NB4 (cell line): ENCODE data around the gene SIRPB1.
A peak's percentile ranks its signal among the peaks of the same experiment; 100 is the strongest.

ENCODE experiments used
- MYC ChIP-seq: IDR thresholded peaks from 2 replicates; pipeline ENCODE4 v1.6.1; 2011; ENCODE audit warnings: low read depth, low read length
- POLR2A ChIP-seq: IDR thresholded peaks from 2 replicates; pipeline ENCODE4 v1.6.1; 2011; ENCODE audit warnings: mild to moderate bottlenecking; ENCODE audit not compliant: insufficient read length; ENCODE audit errors: extremely low read depth
- TF ChIP-seq, protein P1 (sequence below): IDR thresholded peaks from one replicate; pipeline ENCODE4 v1.5.1; 2012; ENCODE audit warnings: low read depth, low read length
- TF ChIP-seq, protein P2 (sequence below): IDR thresholded peaks from 2 replicates; pipeline ENCODE4 v1.6.1; 2011; ENCODE audit warnings: low read depth, low read length

DNA sequence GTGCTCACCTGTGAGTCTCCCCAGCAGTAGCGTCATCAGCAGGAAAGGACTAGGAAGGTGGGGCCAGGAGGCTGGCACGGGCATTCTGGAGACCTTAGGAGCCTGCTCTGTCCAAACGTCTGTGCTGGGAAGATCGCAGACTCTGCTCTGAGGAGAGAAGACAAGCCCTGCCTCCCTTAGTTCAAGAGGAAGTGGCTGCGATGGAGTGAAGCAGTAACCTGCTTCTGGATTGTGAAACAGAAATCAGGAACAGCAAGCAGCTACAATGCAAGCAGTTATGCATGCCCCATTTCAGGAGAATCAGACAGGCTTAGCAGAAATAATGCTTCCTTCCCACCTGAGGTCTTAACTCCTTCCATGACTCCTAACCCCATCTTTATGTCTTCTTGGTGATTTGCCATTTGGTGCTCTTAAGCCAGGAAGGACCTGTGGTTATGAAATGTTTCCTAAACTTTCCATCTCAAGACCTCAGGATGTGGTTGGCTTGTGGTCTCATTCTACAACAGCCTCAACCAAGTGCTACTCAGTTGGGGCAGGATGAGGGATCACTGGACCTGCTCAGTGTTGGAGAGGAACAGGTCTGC lies at the start of gene SIRPB1:
- TF ChIP-seq, protein P1, sequence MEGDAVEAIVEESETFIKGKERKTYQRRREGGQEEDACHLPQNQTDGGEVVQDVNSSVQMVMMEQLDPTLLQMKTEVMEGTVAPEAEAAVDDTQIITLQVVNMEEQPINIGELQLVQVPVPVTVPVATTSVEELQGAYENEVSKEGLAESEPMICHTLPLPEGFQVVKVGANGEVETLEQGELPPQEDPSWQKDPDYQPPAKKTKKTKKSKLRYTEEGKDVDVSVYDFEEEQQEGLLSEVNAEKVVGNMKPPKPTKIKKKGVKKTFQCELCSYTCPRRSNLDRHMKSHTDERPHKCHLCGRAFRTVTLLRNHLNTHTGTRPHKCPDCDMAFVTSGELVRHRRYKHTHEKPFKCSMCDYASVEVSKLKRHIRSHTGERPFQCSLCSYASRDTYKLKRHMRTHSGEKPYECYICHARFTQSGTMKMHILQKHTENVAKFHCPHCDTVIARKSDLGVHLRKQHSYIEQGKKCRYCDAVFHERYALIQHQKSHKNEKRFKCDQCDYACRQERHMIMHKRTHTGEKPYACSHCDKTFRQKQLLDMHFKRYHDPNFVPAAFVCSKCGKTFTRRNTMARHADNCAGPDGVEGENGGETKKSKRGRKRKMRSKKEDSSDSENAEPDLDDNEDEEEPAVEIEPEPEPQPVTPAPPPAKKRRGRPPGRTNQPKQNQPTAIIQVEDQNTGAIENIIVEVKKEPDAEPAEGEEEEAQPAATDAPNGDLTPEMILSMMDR: no peak
- TF ChIP-seq POLR2A (peak; percentile 45), MYC (peak; percentile 81)
- TF ChIP-seq, protein P2, sequence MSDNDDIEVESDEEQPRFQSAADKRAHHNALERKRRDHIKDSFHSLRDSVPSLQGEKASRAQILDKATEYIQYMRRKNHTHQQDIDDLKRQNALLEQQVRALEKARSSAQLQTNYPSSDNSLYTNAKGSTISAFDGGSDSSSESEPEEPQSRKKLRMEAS: peak; percentile 51; the same call in 1 of the 2 replicates
